ENCODE data around the gene SCN3A. TPM values are rescaled to one million over a fixed set of nuclear protein-coding genes. Genes with fewer than 3 reads are reported as not detected.

The SCN3A gene
- total RNA-seq, 1 donor from 2014 or later: not detected

DNA sequence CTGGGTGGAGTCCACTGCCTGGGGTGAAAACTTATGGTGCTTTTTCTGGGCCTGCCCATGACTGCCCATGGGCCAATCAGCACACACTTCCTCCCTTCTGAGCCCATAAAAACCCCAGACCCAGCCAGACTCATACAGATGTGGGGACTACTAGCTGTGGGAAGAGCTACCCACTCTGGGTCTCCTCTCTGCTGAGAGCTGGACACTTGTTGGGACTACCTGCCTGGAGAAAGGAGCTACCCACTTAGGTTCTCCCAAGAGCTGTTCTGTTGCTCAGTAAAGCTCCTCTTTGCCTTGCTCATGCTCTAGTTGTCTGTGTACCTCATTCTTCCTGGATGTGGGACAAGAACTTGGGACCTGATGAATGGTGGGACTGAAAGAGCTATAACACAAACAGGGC is 129.0 kb downstream of the SCN3A start:
- Mint-ChIP-seq H3K27me3 (ENCODE audit: unreplicated experiment) (peaks cover 6% of the 10 kb centered on the region), H3K36me3 (ENCODE audit: unreplicated experiment) (no peaks in the 10 kb centered on the region), H3K4me3 (ENCODE audit: unreplicated experiment) (no peak overlapping the region), H3K9me3 (ENCODE audit: unreplicated experiment) (peaks cover 5% of the 10 kb centered on the region), H3K27ac (ENCODE audit: unreplicated experiment) (no peak overlapping the region), H3K4me1 (ENCODE audit: unreplicated experiment) (no peaks in the 10 kb centered on the region)
- TF ChIP-seq, protein P1, sequence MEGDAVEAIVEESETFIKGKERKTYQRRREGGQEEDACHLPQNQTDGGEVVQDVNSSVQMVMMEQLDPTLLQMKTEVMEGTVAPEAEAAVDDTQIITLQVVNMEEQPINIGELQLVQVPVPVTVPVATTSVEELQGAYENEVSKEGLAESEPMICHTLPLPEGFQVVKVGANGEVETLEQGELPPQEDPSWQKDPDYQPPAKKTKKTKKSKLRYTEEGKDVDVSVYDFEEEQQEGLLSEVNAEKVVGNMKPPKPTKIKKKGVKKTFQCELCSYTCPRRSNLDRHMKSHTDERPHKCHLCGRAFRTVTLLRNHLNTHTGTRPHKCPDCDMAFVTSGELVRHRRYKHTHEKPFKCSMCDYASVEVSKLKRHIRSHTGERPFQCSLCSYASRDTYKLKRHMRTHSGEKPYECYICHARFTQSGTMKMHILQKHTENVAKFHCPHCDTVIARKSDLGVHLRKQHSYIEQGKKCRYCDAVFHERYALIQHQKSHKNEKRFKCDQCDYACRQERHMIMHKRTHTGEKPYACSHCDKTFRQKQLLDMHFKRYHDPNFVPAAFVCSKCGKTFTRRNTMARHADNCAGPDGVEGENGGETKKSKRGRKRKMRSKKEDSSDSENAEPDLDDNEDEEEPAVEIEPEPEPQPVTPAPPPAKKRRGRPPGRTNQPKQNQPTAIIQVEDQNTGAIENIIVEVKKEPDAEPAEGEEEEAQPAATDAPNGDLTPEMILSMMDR (IDR thresholded peaks at IDR 0.05): no peak
- DNase-seq (ENCODE audit: extremely low spot score, unreplicated experiment): no peak

DNA sequence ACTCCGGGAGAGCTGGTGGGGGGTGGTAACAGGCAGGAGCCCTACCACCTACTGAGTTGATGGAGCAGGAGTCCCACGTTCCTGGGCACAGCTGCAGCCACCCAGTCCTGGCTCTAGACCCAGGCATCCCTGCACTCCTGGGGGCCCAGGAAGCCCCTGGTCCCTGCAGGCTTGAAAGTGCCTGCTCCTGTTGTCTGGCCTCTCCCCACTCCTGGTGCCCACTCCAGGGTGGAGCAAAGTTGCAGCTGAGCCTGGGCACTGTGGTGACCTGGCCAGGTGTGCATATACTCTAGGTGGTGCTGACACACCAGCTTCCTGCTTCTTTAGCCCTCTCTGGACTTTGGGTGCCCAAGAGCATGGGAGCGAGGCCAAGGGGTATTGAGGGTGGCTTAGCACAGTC is 129.5 kb downstream of the SCN3A start:
- Mint-ChIP-seq H3K4me3 (ENCODE audit: unreplicated experiment) (no peak overlapping the region), H3K4me1 (ENCODE audit: unreplicated experiment) (no peaks in the 10 kb centered on the region), H3K27ac (ENCODE audit: unreplicated experiment) (no peak overlapping the region), H3K27me3 (ENCODE audit: unreplicated experiment) (peaks cover 6% of the 10 kb centered on the region), H3K9me3 (ENCODE audit: unreplicated experiment) (peaks cover 5% of the 10 kb centered on the region), H3K36me3 (ENCODE audit: unreplicated experiment) (no peaks in the 10 kb centered on the region)
- TF ChIP-seq, protein P1 (IDR thresholded peaks at IDR 0.05): no peak
- no peak for DNase-seq (ENCODE audit: extremely low spot score, unreplicated experiment)

DNA sequence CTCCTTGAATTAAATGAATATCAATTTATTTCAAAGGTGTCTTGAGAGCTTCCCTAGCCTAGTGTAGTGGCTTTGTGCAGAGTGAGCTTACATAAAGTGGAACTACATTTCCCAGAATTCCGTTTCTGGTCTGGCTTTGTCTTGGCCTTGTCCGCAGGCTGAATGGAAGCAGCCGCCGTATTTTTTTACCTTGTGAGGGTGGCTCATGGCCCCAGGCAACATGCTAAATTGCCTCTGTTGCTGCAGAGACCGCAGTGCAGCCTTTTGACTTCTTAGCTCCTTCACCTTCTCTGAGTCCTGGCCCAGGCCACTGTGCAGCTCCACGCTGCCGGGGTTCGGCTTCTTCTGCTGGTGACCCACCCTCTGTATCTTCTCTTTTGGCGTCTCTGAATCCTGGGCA is 133.8 kb downstream of the SCN3A start:
- Mint-ChIP-seq H3K27ac (ENCODE audit: unreplicated experiment) (no peak overlapping the region), H3K4me3 (ENCODE audit: unreplicated experiment) (no peak overlapping the region), H3K9me3 (ENCODE audit: unreplicated experiment) (peaks cover 5% of the 10 kb centered on the region), H3K27me3 (ENCODE audit: unreplicated experiment) (peaks cover 14% of the 10 kb centered on the region), H3K4me1 (ENCODE audit: unreplicated experiment) (peaks cover 8% of the 10 kb centered on the region), H3K36me3 (ENCODE audit: unreplicated experiment) (no peaks in the 10 kb centered on the region)
- DNase-seq (ENCODE audit: extremely low spot score, unreplicated experiment): no peak
- TF ChIP-seq, protein P1 (IDR thresholded peaks at IDR 0.05): no peak

DNA sequence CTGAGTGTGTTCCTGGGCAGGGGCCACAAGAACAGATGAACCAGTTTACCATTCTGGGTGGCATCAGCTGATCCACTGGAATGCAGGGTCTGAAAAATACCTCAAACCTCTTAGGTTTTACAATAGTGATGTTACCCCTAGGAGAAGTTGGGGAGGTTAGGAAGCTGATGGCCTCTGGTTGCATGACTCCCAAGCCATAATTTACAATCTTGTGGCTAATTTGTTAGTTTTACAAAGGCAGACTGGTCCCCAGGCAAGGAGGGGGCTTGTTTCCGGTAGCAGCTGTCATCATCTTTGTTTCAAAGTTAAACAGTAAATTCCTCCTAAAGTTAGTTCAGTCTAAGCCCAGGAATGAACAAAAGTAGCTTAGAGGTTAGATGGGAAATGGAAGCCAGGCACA is 134.7 kb downstream of the SCN3A start:
- TF ChIP-seq, protein P1 (IDR thresholded peaks at IDR 0.05): no peak
- no peak for DNase-seq (ENCODE audit: extremely low spot score, unreplicated experiment)
- H3K9me3 Mint-ChIP-seq (ENCODE audit: unreplicated experiment): peaks cover 5% of the 10 kb centered on the region
- no peak overlapping the region for H3K27ac Mint-ChIP-seq (ENCODE audit: unreplicated experiment)
- peaks cover 14% of the 10 kb centered on the region for H3K27me3 Mint-ChIP-seq (ENCODE audit: unreplicated experiment)
- H3K4me3 Mint-ChIP-seq (ENCODE audit: unreplicated experiment): no peak overlapping the region
- peaks cover 8% of the 10 kb centered on the region for H3K4me1 Mint-ChIP-seq (ENCODE audit: unreplicated experiment)
- H3K36me3 Mint-ChIP-seq (ENCODE audit: unreplicated experiment): no peaks in the 10 kb centered on the region

- no peaks in the 10 kb centered on the region for H3K36me3 Mint-ChIP-seq (ENCODE audit: unreplicated experiment)
- TF ChIP-seq, protein P1 (IDR thresholded peaks at IDR 0.05): no peak
- peaks cover 8% of the 10 kb centered on the region for H3K4me1 Mint-ChIP-seq (ENCODE audit: unreplicated experiment)
- H3K4me3 Mint-ChIP-seq (ENCODE audit: unreplicated experiment): peak overlapping the region; percentile 57
- DNase-seq (ENCODE audit: extremely low spot score, unreplicated experiment): no peak
- peaks cover under 1% of the 10 kb centered on the region for H3K9me3 Mint-ChIP-seq (ENCODE audit: unreplicated experiment)
- H3K27ac Mint-ChIP-seq (ENCODE audit: unreplicated experiment): no peak overlapping the region
- peaks cover 14% of the 10 kb centered on the region for H3K27me3 Mint-ChIP-seq (ENCODE audit: unreplicated experiment)
These were observed 135.4 kb downstream of the SCN3A start for GRCh38 chr2:165068487-165068757.

Measured in osteocyte (in vitro differentiated cells).